DOHH2 (cell line): Measurements from ENCODE around the gene SPOCD1.
"Not testable (repeated sequence)": the region's sequence is repeated elsewhere in the genome, so short reads cannot be mapped to it uniquely, and the experiment has no call there.

Experiments
- H3F3A ChIP-seq: fragments of 200-600 bp; sonication (generic), shearing (Covaris generic); 2 replicates; pipeline ENCODE4 v1.6.0; 2016; ENCODE audit warnings: antibody characterized with exemption, mild to moderate bottlenecking; ENCODE audit not compliant: control insufficient read depth, insufficient read depth
- H3K27ac ChIP-seq: fragments of 200-600 bp; sonication (generic); 2 replicates; pipeline ENCODE4 v1.5.1; 2014; ENCODE audit warnings: low read depth, mild to moderate bottlenecking, low read length, moderate library complexity
- H3K27me3 ChIP-seq: fragments of 200-600 bp; sonication (generic); 2 replicates; pipeline ENCODE4 v1.6.1; 2014; ENCODE audit warnings: mild to moderate bottlenecking, low read length, mixed read lengths; ENCODE audit not compliant: control insufficient read depth
- H3K36me3 ChIP-seq: fragments of 200-600 bp; sonication (generic); 2 replicates; pipeline ENCODE4 v1.6.1; 2014; ENCODE audit warnings: mild to moderate bottlenecking, low read length, moderate library complexity, mixed read lengths; ENCODE audit not compliant: control insufficient read depth
- H3K4me1 ChIP-seq: fragments of 200-600 bp; sonication (generic); 2 replicates; pipeline ENCODE4 v1.6.1; 2014; ENCODE audit warnings: mild to moderate bottlenecking, low read length, mixed read lengths; ENCODE audit not compliant: control insufficient read depth
- H3K4me2 ChIP-seq: fragments of 200-600 bp; sonication (generic); 2 replicates; pipeline ENCODE4 v1.6.0; 2014; ENCODE audit warnings: mild to moderate bottlenecking, low read length, moderate library complexity
- H3K4me3 ChIP-seq: fragments of 200-600 bp; sonication (generic); 2 replicates; pipeline ENCODE4 v1.5.1; 2014; ENCODE audit warnings: mild to moderate bottlenecking, low read length, mixed read lengths
- H3K79me2 ChIP-seq: fragments of 200-600 bp; sonication (generic); 2 replicates; pipeline ENCODE4 v1.6.1; 2014; ENCODE audit warnings: mild to moderate bottlenecking, low read length, mixed read lengths; ENCODE audit not compliant: control insufficient read depth
- H3K9me2 ChIP-seq: fragments of 200-600 bp; sonication (generic); replicated peaks from 2 replicates; pipeline ENCODE4 v1.6.1; 2014; ENCODE audit warnings: mild to moderate bottlenecking, low read length, mixed read lengths; ENCODE audit not compliant: control insufficient read depth
- H3K9me3 ChIP-seq: fragments of 200-600 bp; sonication (generic); 2 replicates; pipeline ENCODE4 v1.6.1; 2014; ENCODE audit warnings: antibody characterized with exemption, low read length, mixed read lengths; ENCODE audit not compliant: control insufficient read depth, insufficient read depth
- H4K20me1 ChIP-seq: fragments of 200-600 bp; sonication (generic); 2 replicates; pipeline ENCODE4 v1.6.0; 2014; ENCODE audit warnings: low read depth, mild to moderate bottlenecking, antibody characterized with exemption, low read length, moderate library complexity; ENCODE audit not compliant: control insufficient read depth, insufficient read depth
- CTCF ChIP-seq: fragments of 200-600 bp; sonication (generic); IDR thresholded peaks from one replicate; pipeline ENCODE4 v1.5.1; 2014; ENCODE audit warnings: antibody characterized with exemption, mild to moderate bottlenecking, low read depth, low read length; ENCODE audit not compliant: poor library complexity, severe bottlenecking
- EZH2phosphoT487 ChIP-seq: fragments of 200-600 bp; sonication (generic); IDR thresholded peaks from 2 replicates; pipeline ENCODE4 v1.6.1; 2017; ENCODE audit warnings: borderline replicate concordance, mild to moderate bottlenecking, antibody characterized with exemption, low read length, moderate library complexity, mixed read lengths

Gene SPOCD1

GRCh38 chr1:31818206-31818605 is 2.4 kb upstream of the SPOCD1 start:
- Histone ChIP-seq H3K36me3 (no peaks in the 10 kb centered on the region), H3K27ac (no peak overlapping the region), H4K20me1 (no peaks in the 10 kb centered on the region), H3K4me1 (peaks cover 40% of the 10 kb centered on the region), H3K4me2 (peak overlapping the region; percentile 33; the same call in 1 of the 2 replicates), H3K27me3 (no peaks in the 10 kb centered on the region), H3K79me2 (no peaks in the 10 kb centered on the region), H3F3A (peaks cover 10% of the 10 kb centered on the region), H3K4me3 (no peak overlapping the region), H3K9me2 (no peaks in the 10 kb centered on the region), H3K9me3 (no peaks in the 10 kb centered on the region)
- no peak for TF ChIP-seq EZH2phosphoT487
- TF ChIP-seq CTCF: no peak

GRCh38 chr1:31816947-31817346 is 1.1 kb upstream of the SPOCD1 start:
- Histone ChIP-seq H3K4me2 (peak overlapping the region; percentile 45), H3K4me3 (peak overlapping the region; percentile 39; the same call in 1 of the 2 replicates), H3K27ac (peak overlapping the region; percentile 84), H3K4me1 (peaks cover 40% of the 10 kb centered on the region)
- H3F3A ChIP-seq, H4K20me1 ChIP-seq, H3K9me2 ChIP-seq, H3K79me2 ChIP-seq, H3K9me3 ChIP-seq, H3K36me3 ChIP-seq, H3K27me3 ChIP-seq: not testable (repeated sequence)

GRCh38 chr1:31816501-31816900 is 679 bp upstream of the SPOCD1 start:
- H3K9me3 ChIP-seq, H3K79me2 ChIP-seq, H4K20me1 ChIP-seq, H3K9me2 ChIP-seq, H3K36me3 ChIP-seq, H3F3A ChIP-seq, H3K27me3 ChIP-seq: not testable (repeated sequence)
- H3K4me1 ChIP-seq: peaks cover 40% of the 10 kb centered on the region
- peak overlapping the region; percentile 45 for H3K4me2 ChIP-seq
- peak overlapping the region; percentile 84 for H3K27ac ChIP-seq
- H3K4me3 ChIP-seq: peak overlapping the region; percentile 39; the same call in 1 of the 2 replicates

- Histone ChIP-seq H3K4me2 (peak overlapping the region; percentile 45), H3K27me3 (no peaks in the 10 kb centered on the region), H3K27ac (no peak overlapping the region), H4K20me1 (no peaks in the 10 kb centered on the region), H3K9me3 (no peaks in the 10 kb centered on the region), H3K36me3 (no peaks in the 10 kb centered on the region), H3K4me1 (peaks cover 36% of the 10 kb centered on the region), H3K79me2 (no peaks in the 10 kb centered on the region), H3K9me2 (no peaks in the 10 kb centered on the region), H3K4me3 (peak overlapping the region; percentile 33; the same call in 1 of the 2 replicates), H3F3A (peaks cover 10% of the 10 kb centered on the region)
- TF ChIP-seq CTCF (no peak), EZH2phosphoT487 (no peak)
These were observed 546 bp downstream of the SPOCD1 start for GRCh38 chr1:31815307-31815645.
